Hepatocyte (in vitro differentiated cells): Measurements from ENCODE around the gene PRSS33. TPM values are rescaled to one million over a fixed set of nuclear protein-coding genes. Genes with fewer than 3 reads are reported as not detected.

Experiments used
- DNase-seq: peaks from one replicate; pipeline ENCODE4 v3.0.0-alpha.2; 2016; ENCODE audit warnings: low spot score
- H2AFZ ChIP-seq: fragments of 200-600 bp; sonication (generic); 2 replicates; pipeline ENCODE4 v1.6.0; 2016; ENCODE audit warnings: antibody characterized with exemption, mild to moderate bottlenecking
- H3K27ac ChIP-seq: fragments of 200-600 bp; sonication (generic); 2 replicates; pipeline ENCODE4 v1.5.1; 2016; ENCODE audit warnings: mild to moderate bottlenecking
- H3K27me3 ChIP-seq: fragments of 200-600 bp; sonication (generic); 2 replicates; pipeline ENCODE4 v1.6.1; 2016
- H3K36me3 ChIP-seq: fragments of 200-600 bp; sonication (generic); replicated peaks from 2 replicates; pipeline ENCODE4 v1.5.1; 2016; ENCODE audit warnings: low read depth; ENCODE audit not compliant: insufficient read depth
- H3K4me1 ChIP-seq: fragments of 200-600 bp; sonication (generic); 2 replicates; pipeline ENCODE4 v1.5.1; 2016; ENCODE audit warnings: mild to moderate bottlenecking, moderate library complexity; ENCODE audit not compliant: insufficient read depth
- H3K4me2 ChIP-seq: fragments of 200-600 bp; sonication (generic); 2 replicates; pipeline ENCODE4 v1.6.0; 2016
- H3K4me3 ChIP-seq: fragments of 200-600 bp; sonication (generic); 2 replicates; pipeline ENCODE4 v1.5.1; 2016; ENCODE audit warnings: mild to moderate bottlenecking
- H3K79me2 ChIP-seq: fragments of 200-600 bp; sonication (generic); 2 replicates; pipeline ENCODE4 v1.6.0; 2017; ENCODE audit warnings: mild to moderate bottlenecking
- H3K9me2 ChIP-seq: fragments of 200-600 bp; sonication (generic); replicated peaks from 2 replicates; pipeline ENCODE4 v1.6.0; 2017; ENCODE audit warnings: mild to moderate bottlenecking; ENCODE audit not compliant: insufficient read depth
- H3K9me3 ChIP-seq: fragments of 200-600 bp; sonication (generic); 2 replicates; pipeline ENCODE4 v1.5.1; 2016; ENCODE audit warnings: low read depth, mild to moderate bottlenecking
- H4K20me1 ChIP-seq: fragments of 200-600 bp; sonication (generic); 2 replicates; pipeline ENCODE4 v1.6.0; 2016; ENCODE audit warnings: mild to moderate bottlenecking; ENCODE audit not compliant: insufficient read depth, poor library complexity, severe bottlenecking
- CTCF ChIP-seq: fragments of 200-600 bp; sonication (generic); IDR thresholded peaks from 2 replicates; pipeline ENCODE4 v1.5.1; 2016; ENCODE audit warnings: antibody characterized with exemption, mild to moderate bottlenecking; ENCODE audit not compliant: poor library complexity
- EZH2 ChIP-seq: fragments of 200-600 bp; sonication (generic); IDR thresholded peaks from 2 replicates; pipeline ENCODE4 v1.6.1; 2016; ENCODE audit warnings: antibody characterized with exemption, mild to moderate bottlenecking, borderline replicate concordance
- EZH2phosphoT487 ChIP-seq: fragments of 200-600 bp; sonication (generic); IDR thresholded peaks from one replicate; pipeline ENCODE4 v1.6.1; 2018; ENCODE audit warnings: antibody characterized with exemption, mild to moderate bottlenecking, low read depth, moderate library complexity; ENCODE audit not compliant: unreplicated experiment, severe bottlenecking
- WGBS: methylation state at CpG from one replicate; pipeline ENCODE4 v1.1.6; 2016; ENCODE audit warnings: low lambda C conversion rate; ENCODE audit errors: missing lambda C conversion rate; 5-methylcytosine and 5-hydroxymethylcytosine counted together
- polyA plus RNA-seq: library from polyadenylated mRNA; unstranded; fragments of >200 nt; fragmentation: Nextera tagmentation; extraction: Ambion mirVana; gene quantifications from 2 replicates; pipeline ENCODE4 v1.2.1, GENCODE V29; 2016
- total RNA-seq: library from RNA; depleted of rRNA; stranded (reverse); fragments of >200 nt; gene quantifications from 2 replicates; pipeline ENCODE4 v1.2.3, GENCODE V29; 2014

Gene PRSS33
- total and polyA plus RNA-seq, 2 experiments from 2014 or later, result not detected

- TF ChIP-seq CTCF (no peak), EZH2phosphoT487 (no peak), EZH2 (no peak)
- Histone ChIP-seq H2AFZ (no peak overlapping the region), H3K9me3 (no peaks in the 10 kb centered on the region), H3K27me3 (no peaks in the 10 kb centered on the region), H4K20me1 (peaks cover 33% of the 10 kb centered on the region), H3K4me2 (no peak overlapping the region), H3K79me2 (peaks cover 57% of the 10 kb centered on the region), H3K4me1 (peaks cover 23% of the 10 kb centered on the region), H3K36me3 (no peaks in the 10 kb centered on the region), H3K27ac (no peak overlapping the region), H3K4me3 (no peak overlapping the region), H3K9me2 (no peaks in the 10 kb centered on the region)
- WGBS, result 89% methylated on average over 7 of the region's 7 CpGs
- DNase-seq, result no peak
Observed at GRCh38 chr16:2774161-2774891, 13.0 kb downstream of the PRSS33 start.

- H3K9me2 ChIP-seq, result no peaks in the 10 kb centered on the region
- no peak overlapping the region for H3K4me3 ChIP-seq
- DNase-seq, result no peak
- H2AFZ ChIP-seq, result no peak overlapping the region
- H3K27me3 ChIP-seq, result no peaks in the 10 kb centered on the region
- peaks cover 55% of the 10 kb centered on the region for H3K79me2 ChIP-seq
- H3K4me2 ChIP-seq, result no peak overlapping the region
- no peak overlapping the region for H3K27ac ChIP-seq
- peaks cover 43% of the 10 kb centered on the region for H4K20me1 ChIP-seq
- TF ChIP-seq EZH2 (no peak), EZH2phosphoT487 (no peak), CTCF (no peak)
- no peaks in the 10 kb centered on the region for H3K9me3 ChIP-seq
- no peaks in the 10 kb centered on the region for H3K36me3 ChIP-seq
- peaks cover 14% of the 10 kb centered on the region for H3K4me1 ChIP-seq
- 91% methylated on average over 12 of the region's 12 CpGs for WGBS
Observed at GRCh38 chr16:2773188-2773968, 14.0 kb downstream of the PRSS33 start.

- H4K20me1 ChIP-seq, result peaks cover 58% of the 10 kb centered on the region
- H2AFZ ChIP-seq, result no peak overlapping the region
- H3K9me2 ChIP-seq, result no peaks in the 10 kb centered on the region
- H3K4me2 ChIP-seq, result no peak overlapping the region
- peaks cover 10% of the 10 kb centered on the region for H3K4me1 ChIP-seq
- no peaks in the 10 kb centered on the region for H3K27me3 ChIP-seq
- H3K27ac ChIP-seq, result no peak overlapping the region
- no peaks in the 10 kb centered on the region for H3K36me3 ChIP-seq
- H3K4me3 ChIP-seq, result no peak overlapping the region
- peaks cover 58% of the 10 kb centered on the region for H3K79me2 ChIP-seq
- no peaks in the 10 kb centered on the region for H3K9me3 ChIP-seq
- 88% methylated on average over 18 of the region's 18 CpGs for whole genome bisulfite sequencing
- TF ChIP-seq EZH2phosphoT487, result no peak
- no peak for TF ChIP-seq EZH2
- TF ChIP-seq CTCF, result no peak
- DNase-seq, result no peak
Observed at GRCh38 chr16:2771496-2772402, 15.6 kb downstream of the PRSS33 start.
